Measurements from ENCODE around the gene MBOAT7.

MBOAT7 gene

DNA sequence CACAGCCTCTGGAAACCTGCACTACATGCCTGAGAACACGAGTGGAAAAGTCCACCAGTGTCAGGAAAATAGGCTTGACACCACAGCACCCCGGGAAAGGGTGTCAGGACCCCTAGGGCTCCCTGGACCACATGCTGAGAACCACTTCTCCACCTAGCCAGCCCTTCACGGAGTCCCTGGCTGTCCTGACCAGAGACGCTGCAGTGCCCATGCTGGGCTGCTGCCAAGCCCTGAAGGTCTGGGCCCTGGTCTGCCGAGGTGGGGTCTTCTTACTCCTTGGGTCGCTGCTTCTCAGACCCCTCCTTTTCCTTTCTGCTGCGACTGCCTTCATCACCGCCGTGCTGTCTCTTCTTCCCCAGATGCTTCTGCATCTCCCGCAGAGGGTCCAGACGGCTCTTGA lies 32.9 kb downstream of the MBOAT7 start:
- ChIA-PET CTCF (no interaction called here), POLR2A (interaction anchor here (1.3 to 1.4 kb wide), 2 partner anchors 20 to 33 kb away, joined by 3 to 5 read pairs; partner anchors contain the start of gene MBOAT7)
- no peak for DNase-seq (ENCODE audit: extremely low spot score)
- TF ChIP-seq, protein P1, sequence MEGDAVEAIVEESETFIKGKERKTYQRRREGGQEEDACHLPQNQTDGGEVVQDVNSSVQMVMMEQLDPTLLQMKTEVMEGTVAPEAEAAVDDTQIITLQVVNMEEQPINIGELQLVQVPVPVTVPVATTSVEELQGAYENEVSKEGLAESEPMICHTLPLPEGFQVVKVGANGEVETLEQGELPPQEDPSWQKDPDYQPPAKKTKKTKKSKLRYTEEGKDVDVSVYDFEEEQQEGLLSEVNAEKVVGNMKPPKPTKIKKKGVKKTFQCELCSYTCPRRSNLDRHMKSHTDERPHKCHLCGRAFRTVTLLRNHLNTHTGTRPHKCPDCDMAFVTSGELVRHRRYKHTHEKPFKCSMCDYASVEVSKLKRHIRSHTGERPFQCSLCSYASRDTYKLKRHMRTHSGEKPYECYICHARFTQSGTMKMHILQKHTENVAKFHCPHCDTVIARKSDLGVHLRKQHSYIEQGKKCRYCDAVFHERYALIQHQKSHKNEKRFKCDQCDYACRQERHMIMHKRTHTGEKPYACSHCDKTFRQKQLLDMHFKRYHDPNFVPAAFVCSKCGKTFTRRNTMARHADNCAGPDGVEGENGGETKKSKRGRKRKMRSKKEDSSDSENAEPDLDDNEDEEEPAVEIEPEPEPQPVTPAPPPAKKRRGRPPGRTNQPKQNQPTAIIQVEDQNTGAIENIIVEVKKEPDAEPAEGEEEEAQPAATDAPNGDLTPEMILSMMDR (IDR thresholded peaks at IDR 0.05; ENCODE audit: control extremely low read depth, extremely low read depth, low read depth, missing control alignments): no peak

DNA sequence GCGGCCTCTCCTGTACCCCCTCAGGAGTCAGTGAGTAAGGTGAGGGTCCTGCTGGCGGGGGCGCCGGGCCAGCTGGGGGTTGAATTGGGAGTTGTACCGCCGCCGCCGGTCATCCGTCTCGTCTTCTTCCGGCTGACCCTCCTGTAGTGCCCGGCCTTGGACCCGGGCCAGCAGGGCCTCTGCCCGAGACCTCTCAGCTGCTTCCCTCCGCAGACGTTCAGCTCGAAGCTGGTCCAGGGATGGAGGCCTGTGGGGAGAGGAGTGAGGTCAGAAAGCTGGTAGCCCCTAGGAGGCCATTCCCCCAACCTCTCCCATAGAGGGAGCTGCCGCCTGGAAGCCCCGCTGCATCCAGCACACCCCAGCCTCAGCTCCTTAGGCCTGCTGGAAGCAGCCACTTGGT lies 33.7 kb downstream of the MBOAT7 start:
- ChIA-PET CTCF (interaction anchor here (0.9 kb wide), 1 partner anchor 13 kb away, joined by 3 read pairs; no protein-coding TSS in a partner anchor), POLR2A (interaction anchor here (1.3 kb wide), 1 partner anchor 19 kb away, joined by 3 read pairs; no protein-coding TSS in a partner anchor)
- no peak for DNase-seq (ENCODE audit: extremely low spot score)
- TF ChIP-seq, protein P1 (IDR thresholded peaks at IDR 0.05; ENCODE audit: control extremely low read depth, extremely low read depth, low read depth, missing control alignments): no peak

DNA sequence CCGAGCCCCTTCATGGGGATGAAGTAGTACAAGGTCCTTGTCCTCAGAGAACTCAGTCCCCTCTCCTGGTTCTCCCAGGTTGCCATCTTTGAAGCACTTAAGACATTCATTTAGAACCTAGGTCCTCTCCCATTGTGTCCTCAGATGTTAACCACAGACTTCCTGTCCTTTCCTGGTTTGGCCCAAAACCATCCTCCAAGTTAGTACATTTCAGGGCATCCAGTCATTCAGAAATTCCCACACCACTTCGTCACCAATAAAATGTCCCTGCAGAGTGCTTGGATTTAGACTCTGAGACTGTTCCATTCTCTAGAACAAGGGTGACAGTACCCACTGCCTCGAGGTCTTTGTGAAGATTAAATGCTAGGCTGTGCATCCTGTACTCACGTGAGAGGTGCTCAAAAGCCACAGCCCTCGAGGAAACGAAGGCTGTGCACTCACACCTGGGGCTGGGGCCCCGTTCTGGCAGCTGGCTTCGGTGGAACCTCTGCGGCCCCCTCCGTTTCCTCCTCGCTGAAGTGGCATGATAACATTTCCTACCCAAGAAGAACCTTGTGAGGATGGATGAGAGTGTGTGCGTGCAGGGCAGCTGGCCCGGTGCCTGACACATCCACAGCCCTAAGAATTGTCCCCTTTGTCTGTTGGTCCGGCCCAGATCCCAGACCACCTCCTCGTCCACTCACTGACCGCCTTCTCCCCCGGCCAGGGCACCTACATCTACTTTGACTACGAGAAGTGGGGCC lies 34.6 kb downstream of the MBOAT7 start:
- DNase-seq (ENCODE audit: extremely low spot score): no peak
- POLR2A ChIA-PET: no interaction called here
- CTCF ChIA-PET: no interaction called here
- TF ChIP-seq, protein P1 (IDR thresholded peaks at IDR 0.05; ENCODE audit: control extremely low read depth, extremely low read depth, low read depth, missing control alignments): no peak

DNA sequence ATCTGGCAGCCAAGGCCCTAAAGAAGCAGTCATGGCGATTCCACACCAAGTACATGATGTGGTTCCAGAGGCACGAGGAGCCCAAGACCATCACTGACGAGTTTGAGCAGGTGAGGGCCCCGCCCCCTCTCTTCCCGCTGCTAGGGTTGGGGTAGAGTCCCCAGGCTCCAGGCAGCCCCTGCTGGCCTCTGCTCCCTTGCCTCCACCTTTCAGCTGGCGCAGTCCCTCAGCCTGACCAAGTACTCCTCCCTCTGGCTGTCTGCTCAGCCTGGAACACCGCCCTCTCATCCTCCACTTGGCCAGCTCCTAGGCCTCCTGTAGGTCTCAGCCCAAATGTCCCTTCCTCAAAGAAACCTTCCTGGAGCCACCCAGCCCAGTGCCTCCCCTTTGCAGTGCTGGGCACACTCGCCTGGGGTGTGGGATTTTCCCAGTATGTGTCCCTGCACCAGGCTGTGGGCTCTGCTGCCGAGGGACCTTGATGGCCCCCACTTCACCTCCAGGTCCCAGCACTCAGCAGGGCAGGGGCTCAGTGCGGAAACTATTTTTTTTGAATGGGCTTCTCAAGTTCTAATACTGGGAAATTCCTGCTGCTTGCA lies 35.6 kb downstream of the MBOAT7 start:
- TF ChIP-seq, protein P1 (IDR thresholded peaks at IDR 0.05; ENCODE audit: control extremely low read depth, extremely low read depth, low read depth, missing control alignments): no peak
- ChIA-PET POLR2A (no interaction called here), CTCF (no interaction called here)
- DNase-seq (ENCODE audit: extremely low spot score): no peak

DNA sequence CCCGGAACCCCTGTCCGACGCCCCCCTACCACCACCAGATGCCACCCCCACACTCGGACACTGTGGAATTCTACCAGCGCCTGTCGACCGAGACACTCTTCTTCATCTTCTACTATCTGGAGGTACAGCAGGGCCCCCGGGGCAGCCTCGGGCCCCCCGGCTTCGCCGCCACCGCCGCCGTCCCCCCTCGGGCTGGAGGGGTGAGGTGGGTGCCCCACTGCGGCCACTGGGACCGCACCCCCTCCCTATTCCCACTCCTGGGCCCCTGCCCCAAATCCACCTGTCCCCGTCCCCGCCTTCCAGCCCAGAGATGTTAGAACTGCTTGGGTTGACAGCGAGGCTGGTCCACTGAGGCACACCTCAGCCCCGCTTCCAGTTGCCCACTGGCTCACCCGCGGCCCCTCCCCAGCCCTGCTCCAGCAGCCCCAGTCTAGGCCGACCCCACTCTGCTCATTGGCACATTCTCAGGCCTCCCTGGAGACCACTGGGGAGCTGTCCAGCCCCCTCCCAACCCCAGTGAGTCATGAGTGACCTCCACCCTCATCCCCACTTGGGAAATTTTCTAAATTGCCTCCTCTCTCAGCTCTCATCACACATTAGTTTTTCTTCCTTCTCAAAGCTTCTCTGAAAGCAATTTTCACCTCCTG lies 36.4 kb downstream of the MBOAT7 start:
- TF ChIP-seq, protein P1 (IDR thresholded peaks at IDR 0.05; ENCODE audit: control extremely low read depth, extremely low read depth, low read depth, missing control alignments): no peak
- ChIA-PET POLR2A (no interaction called here), CTCF (no interaction called here)
- no peak for DNase-seq (ENCODE audit: extremely low spot score)

DNA sequence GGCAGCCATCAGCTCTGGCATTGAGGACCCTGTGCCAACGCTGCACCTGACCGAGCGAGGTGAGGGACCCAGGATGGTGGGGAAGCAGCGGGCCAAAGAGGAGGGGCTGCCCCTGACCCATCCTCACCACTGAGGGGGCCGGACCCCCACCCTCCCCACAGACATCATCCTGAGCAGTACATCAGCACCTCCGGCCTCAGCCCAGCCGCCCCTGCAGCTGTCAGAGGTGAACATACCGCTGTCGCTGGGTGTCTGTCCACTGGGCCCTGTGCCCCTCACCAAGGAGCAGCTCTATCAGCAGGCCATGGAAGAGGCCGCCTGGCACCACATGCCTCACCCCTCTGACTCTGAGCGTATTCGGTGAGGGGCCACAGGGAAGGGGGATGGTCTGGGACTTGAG lies 37.1 kb downstream of the MBOAT7 start:
- ChIA-PET POLR2A (no interaction called here), CTCF (no interaction called here)
- TF ChIP-seq, protein P1 (IDR thresholded peaks at IDR 0.05; ENCODE audit: control extremely low read depth, extremely low read depth, low read depth, missing control alignments): no peak
- no peak for DNase-seq (ENCODE audit: extremely low spot score)

Measured in GM10248 (cell line).